ENCODE results near the gene HDDC3.

Gene HDDC3, protein sequence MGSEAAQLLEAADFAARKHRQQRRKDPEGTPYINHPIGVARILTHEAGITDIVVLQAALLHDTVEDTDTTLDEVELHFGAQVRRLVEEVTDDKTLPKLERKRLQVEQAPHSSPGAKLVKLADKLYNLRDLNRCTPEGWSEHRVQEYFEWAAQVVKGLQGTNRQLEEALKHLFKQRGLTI

DNA sequence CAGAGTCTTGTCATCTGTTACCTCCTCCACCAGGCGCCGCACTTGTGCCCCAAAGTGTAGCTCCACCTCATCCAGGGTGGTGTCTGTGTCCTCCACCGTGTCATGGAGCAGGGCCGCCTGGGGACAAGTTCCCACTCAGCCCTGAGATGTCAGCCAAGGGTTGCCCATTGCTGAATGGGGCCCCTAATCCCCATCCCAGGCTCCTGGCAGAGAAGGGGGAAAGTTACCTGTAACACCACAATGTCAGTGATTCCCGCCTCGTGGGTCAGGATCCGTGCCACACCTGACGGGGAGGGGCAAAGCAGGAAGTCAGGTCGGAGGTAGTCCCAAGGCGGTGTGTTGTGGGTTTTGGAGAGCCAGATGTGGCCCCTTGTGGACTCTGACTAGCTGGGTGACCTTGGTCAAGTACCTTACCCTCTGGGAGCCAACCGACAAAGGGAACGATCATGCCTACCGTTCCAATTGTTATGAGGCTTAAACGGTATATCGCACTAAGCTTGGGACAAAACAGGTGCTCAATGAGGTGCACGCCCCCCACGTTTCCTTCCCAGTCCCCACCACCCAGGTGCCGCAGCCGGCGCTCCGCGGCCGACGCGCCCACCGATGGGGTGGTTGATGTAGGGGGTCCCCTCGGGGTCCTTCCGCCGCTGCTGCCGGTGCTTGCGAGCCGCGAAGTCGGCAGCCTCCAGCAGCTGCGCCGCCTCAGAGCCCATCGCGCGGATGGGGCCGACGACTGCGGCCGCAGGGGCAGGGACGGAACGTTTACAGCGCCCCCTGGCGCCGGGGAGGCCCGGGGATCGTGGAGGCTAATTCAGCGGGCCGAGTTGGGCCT is at the start of gene HDDC3:
HDDC3 (minus strand) TSS at position 722 of the 832 bp plus-strand sequence; CDS start at position 713, 9 bp downstream.
- peak; percentile 97 for DNase-seq (ENCODE audit: low spot score)

DNA sequence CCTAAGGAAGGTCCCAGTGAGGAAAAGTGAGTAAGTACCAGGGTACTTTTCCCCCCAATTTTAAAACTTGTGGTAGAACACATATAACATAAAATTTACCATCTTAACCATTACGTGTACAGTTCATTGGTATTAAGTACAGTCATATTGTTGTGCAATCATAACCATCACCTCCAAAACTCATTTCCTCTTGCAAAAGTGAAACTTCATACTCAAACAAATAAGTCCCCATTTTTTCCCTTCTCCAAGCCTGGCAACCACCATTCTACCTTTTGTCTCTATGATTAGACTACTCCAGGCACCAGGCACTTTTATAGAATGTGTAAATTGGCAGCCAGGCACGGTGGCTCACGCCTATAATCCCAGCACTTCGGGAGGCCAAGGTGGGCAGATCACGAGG is 49.8 kb upstream of the HDDC3 start:
- DNase-seq (ENCODE audit: low spot score), result no peak

DNA sequence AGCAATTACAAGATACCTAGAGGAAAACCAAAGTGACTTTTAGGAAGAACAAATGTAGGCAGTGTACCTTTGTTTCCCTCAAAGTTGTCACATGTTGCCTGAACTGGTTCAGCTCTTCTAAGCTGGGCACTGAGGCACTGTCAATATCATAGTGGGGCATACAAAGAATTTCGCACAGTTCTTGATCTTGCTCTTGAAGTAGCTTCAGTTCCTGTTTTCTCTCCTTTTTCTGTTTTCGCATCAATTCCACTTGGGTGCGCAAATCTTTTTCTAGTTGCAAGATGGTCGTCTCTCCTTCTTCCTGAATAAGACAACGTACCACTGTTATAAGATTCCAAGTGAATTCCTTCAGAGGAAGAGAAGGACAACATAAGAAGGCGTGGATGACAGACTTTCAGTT is 49.3 kb upstream of the HDDC3 start:
- DNase-seq (ENCODE audit: low spot score), result no peak

DNA sequence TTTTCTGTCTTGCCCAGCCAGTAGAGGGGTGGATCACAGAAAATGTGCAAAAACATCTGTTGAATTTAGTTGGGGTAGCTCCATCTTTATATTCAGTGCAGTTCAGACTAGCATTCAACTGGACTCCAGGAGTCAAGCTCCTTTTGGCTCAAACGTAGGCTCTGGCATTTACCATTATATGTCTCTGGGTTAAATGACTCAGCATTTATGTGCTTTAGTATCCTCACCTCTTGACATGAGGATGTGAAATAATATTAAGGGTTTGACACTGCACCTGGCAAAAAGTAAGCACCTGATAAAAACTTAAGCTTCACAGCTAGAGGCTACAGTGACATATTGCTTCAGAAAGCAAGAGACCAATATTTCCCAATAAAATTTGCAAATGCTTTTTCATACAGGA is 47.2 kb upstream of the HDDC3 start:
- DNase-seq (ENCODE audit: low spot score), result no peak

DNA sequence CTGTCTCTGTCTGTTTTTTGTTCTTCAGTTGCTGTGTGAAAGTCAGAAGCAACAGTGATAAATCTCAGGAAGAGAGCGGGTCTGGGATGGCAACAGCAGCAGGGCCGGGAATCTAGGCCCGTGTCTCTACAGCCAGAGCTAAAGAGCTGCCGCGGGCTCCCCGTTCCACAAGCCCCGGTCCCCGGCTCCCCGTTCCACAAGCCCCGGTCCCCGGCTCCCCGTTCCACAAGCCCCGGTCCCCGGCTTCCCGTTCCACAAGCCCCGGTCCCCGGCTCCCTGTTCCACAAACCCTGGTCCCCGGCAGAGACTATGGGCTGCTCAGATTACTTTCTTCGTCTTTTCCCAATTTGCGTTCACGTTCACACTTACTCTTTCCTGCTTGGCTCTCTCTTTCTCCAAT is 41.9 kb upstream of the HDDC3 start:
- no peak for DNase-seq (ENCODE audit: low spot score)

DNA sequence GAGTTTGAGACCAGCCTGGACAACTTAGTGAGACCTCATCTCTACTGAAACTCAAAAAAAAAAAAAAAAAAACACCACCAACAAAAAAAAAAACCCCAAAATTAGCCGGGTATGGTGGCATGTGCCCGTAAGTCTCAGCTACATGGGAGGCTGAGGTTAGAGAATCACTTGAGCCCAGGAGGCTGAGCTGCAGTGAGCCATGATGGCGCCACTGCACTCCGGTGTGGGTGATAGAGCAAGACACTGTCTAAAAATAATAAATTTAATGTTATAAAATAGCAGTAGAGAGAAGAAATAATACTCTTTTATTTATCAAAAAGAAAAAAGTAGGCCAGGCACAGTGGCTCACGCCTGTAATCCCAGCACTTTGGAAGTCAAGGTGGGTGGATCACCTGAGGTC is 39.8 kb upstream of the HDDC3 start:
- no peak for DNase-seq (ENCODE audit: low spot score)

DNA sequence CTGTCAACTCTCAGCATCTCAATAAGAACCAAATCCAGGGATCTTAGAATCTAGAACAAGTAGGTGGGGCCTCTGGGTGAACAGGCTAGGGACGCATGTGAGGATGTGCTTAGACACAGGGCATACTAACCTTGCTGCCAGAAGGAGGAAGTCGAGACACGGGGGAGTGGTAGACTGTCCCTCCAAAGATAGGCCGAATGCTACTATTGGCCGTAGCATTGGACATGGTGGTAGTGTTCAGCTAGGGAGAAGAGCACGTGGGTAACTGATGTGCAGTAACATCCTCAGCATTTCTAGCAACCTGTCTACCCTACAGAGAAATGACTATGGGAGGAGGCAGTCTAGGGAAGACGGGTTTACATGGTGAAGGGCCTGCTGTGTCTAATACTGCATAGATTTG is 37.9 kb upstream of the HDDC3 start:
- DNase-seq (ENCODE audit: low spot score), result no peak

DNA sequence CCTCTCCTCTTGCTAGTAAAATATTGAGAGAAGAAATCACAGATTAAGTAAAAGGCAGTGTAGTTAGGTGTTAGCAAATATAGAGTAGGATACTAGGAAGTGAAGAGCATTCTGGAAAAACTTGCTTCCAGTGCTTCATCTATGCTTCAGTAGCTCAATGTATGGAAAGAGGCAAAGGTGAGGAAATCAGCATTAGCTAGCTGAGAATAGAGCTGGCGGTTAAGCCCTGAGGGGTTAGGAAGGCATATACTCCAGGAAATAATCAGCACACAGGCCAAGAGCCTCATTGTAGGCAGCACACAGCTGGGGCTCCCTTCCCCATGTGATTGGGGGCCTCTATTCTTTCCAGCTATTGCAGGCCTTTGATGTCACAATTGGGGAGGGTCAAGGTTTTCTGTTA is 36.1 kb upstream of the HDDC3 start:
- DNase-seq (ENCODE audit: low spot score), result no peak

DNA sequence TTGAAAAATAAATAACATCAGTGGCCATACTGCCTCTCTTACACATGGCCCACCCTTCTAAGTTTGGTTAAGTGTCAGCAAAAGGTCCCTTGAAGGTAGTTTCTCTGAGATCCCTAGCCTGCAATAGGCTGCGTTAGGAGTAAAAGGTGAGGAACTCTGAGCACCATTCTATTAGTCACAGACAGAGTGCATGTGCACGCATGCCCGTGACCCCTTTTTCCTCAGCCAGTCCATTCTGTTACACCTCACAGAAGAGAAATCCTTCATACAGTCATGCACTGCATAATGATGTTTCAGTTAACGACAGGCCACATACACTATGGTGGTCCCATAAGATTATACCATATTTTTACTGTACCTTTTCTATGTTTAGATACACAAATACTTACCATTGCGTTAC is 34.9 kb upstream of the HDDC3 start:
- DNase-seq (ENCODE audit: low spot score), result no peak

DNA sequence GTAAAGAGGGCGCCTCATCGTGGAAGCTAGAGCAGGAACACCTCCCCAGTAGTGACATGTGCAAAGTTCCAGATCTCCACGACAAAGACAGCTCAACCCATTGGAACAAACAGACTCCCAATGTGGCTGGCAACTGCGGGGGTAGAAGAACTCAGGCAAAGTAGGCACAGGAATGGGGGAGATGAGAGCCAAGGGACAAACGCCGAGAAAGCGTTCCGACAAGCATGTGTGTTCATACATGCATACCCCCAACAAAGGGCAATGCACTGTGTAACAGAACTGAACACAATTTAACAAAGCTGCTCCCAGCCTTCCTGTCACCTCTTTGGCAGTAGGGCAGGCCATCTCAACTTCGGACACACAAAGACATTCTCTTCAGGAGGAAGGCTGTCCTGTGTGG is 33.9 kb upstream of the HDDC3 start:
- DNase-seq (ENCODE audit: low spot score), result no peak

DNA sequence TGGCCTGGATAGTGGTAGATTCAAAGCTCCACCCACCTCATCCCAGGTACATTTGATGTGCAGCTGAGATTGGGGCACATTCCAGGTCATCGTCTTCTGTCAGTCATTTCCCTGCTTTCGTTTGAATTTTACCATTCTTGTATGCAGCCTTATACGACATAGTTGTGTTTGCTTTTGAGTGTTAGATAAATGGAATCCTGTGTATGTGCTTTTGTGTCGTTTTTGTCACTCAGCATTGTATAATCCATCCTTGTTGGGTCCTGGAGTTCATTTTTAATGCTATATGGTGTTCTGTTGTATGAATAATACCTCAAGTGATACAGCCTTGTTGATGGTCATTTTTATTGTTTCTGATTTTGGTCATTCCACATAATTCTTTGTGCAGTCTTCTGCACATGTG is 29.7 kb upstream of the HDDC3 start:
- DNase-seq (ENCODE audit: low spot score), result no peak

DNA sequence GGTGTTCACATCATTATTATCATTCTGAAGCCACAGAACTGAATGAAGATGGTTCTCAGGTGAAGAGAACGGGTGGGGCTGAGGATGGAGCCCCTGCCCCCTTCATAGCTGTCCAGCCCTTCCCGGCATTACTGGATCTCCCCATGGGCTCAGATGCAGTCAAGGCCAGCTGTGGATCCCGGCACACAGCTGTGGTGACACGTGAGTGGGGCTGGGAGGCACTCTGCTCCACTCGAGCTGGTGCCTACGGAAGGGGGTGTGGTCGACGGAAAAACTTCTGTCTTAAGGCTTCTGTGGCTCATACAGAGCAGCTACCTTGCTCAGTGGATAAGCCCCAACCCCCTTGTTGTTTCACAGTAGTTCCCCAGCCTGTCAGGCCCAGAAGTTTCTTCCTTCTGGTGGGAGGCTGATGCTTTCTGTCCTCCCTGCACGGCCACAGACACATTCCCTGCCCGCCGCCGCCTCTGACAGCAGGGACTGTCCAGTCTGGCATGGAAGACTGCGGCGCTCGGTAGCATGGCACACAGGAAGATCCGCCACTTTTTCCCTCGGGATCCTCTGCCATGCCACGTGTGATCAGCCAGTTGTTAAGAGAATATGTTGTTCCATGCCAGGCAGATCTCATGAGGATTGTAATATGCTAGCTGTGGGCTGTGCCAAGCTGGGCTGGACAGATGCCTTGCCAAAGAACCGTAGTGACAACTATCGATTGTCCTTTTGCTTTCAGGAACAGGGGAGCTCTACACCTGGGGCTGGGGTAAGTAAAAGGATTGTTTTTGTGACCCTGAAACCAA is 28.1 kb upstream of the HDDC3 start:
- DNase-seq (ENCODE audit: low spot score), result no peak

DNA sequence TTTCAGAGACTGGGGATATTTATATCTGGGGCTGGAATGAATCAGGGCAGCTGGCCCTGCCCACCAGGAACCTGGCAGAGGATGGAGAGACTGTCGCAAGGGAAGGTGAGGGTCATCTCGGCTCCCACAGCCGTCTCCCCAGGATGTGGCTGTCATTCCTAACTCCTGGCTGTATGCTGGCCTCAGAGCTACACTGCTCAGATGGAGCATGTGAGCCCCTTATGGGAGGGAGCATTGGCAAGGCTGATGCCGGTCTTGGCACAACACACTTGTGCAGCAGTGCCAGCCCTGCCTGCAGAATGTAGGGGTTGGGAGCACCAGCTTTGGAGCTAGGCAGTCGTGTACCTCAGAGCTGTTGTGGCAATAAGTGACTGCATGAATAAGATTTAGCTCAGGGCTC is 27.5 kb upstream of the HDDC3 start:
- peak; percentile 33 for DNase-seq (ENCODE audit: low spot score)

DNA sequence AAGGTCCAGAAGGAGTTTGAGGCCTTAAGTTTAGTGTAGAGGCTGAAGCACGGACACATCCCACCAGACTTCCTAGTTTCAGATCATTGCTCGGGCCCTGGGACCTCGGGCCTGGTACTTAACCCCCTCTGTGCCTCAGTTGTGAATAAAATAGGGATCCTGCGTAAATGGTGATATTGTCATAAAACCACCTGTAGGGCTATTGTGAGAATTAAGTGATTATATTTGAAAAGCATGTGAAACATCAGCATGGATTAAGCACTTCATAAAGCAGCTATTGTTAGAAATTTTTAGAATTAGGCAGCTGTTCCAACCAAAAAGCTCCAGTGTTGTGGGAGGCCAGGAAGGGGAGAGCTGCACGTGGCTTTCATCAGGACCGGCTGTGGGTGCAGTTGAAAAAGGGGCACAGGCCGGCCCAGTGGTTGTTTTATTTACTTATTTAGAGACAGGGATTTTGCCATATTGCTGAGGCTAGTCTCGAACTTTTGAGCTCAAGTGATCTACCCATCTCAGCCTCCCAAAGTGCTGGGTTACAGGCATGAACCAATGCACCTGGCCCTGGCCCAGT is 26.8 kb upstream of the HDDC3 start:
- DNase-seq (ENCODE audit: low spot score), result no peak

DNA sequence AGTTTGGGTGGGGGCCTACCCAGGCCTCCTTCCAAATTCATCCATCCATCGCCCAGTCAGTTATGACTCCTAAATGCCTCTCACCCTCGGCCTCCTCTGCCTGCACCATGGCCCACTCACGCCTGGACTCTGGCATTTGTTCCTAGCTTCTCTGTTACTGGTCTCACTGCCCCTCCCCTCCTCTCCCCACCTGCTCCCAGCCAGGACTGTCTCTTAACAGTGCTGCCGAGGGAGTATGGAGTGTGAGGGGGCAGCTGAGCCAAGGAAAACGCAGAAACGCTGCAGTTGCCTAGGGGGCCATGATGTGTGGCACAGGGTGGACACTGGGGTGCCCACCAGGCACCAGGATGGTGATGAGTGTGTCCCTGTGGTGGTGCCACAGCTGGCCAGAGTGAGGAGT is 25.4 kb upstream of the HDDC3 start:
- DNase-seq (ENCODE audit: low spot score), result no peak

DNA sequence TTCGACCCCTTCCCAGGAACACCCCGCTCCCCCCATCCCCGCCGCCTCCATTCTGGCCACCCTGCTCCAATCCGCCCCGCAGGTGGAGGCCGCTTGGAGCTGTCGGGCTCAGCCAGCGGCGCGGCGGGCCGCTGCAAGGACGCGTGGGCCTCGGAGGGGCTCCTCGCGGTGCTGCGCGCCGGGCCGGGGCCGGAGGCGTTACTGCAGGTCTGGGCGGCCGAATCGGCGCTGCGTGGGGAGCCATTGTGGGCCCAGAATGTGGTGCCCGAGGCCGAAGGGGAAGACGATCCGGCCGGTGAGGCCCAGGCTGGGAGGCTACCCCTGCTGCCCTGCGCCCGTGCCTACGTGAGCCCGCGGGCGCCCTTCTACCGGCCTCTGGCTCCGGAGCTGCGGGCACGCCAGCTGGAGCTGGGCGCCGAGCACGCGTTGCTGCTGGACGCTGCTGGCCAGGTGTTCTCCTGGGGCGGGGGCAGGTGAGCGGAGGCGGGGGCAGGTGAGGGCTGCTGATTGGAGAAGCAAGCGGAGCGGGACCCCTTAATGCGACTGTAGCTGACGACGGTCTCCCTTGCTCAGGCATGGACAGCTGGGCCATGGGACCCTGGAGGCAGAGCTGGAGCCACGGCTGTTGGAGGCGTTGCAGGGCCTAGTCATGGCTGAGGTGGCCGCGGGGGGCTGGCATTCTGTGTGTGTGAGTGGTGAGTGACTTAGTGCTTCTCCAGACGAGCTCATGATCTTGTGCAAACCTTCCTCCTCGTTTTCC is 24.9 kb upstream of the HDDC3 start:
- peak; percentile 68 for DNase-seq (ENCODE audit: low spot score)

DNA sequence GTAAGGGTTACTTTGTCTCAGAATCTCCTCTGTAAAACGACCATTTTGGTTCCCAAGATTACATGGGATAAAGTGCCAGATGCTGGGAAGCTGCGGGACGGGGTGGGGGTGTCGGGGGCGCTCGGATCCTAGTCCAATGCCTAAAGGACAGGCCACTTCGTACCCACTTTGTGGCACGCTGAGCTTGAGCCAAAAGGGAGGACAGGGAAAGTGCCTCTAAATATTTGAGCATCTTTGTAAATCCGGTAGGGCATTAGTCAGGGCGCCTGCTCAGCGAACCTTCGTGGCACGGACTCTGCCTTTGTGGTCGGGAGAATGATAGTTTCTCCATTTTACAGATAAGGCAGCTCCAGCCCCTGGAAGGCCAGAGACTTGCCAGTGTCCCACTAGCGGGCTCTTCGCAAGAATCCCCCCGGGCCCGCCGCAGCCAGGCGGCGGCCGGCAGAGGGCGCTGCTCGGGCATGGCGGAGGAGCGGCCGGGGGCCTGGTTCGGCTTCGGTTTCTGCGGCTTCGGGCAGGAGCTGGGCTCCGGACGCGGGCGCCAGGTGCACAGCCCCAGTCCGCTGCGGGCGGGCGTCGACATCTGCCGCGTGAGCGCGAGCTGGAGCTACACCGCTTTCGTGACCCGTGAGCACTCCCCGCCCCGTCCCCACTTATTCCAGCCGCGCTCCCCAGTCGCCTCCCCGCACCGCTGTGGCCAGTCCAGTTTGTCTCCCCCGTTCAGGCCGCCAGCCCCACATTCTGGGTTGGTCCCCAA is 24.1 kb upstream of the HDDC3 start:
- DNase-seq (ENCODE audit: low spot score), result peak; percentile 95

DNA sequence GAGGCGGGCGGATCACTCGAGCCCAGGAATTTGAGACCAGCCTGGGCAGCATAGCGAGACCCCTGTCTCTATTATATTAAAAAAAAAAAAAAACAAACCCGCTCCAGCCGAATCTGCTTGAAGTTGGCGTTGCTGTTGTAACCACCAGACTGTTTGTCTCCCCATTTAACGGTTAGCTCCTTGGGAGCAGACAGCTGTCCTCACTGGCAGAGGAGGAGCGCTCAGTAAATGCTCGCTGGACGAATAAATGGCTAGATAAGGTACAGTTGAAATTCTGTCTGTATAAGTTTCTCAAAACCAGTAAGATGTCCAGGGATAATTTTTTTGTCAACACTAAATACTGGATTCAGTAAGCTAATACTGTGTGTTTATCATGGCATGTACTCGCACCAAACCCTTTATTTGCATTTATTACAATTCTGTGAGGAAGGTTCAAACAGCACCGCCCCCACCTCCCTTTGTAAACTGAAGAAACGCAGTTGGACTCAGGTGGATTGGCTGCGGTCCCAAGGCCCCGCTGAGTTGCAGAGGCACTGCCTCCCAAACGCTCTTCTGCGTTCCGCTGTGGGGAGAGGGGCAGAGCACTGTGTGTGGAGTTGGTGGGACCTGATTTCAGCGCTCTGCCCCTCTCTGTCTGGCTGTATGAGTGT is 23.4 kb upstream of the HDDC3 start:
- DNase-seq (ENCODE audit: low spot score), result no peak

DNA sequence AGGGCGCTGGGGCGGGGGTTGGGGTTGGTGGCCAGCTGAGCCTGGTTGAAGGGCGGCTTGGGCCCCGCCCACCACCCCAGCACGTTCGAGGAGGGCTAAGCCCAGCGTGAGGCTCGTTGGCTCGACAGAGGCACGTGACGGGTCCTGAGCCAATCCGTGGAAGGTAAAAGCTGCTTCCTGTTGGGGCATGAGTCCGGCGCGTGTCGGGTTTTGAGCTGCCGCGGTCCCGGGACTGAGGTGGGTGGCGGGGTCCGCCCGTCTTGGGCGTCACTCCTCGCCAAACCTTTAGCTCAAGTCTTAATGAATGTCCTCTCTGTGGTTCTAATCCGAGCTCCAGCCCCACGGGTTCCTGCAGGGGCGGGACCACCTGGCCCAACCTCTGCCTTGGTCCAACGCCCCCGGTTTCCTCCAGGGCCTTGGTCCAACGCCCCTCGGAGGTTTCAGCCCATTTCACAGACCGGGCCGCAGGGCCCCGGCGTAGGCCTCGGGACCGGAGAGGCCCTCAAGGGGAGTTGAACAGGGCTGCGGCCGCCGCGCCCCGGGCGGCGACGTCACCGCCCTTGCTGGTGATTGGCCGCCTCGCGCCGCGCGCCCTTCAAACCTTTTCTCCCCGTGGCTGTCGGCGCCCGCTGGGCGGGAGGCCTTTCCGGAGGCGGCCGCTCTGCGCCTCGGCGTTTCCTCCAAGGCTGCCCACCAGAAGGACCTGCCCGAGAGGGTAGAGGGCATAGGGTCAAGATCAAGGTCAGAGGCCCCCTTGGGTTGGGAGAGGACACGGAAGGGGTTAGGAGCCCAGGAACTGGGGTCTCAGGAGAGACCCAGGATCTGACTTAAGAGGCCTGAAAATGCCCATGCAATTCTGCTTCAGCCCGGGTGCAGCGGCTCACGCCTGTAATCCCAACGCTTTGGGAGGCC is 22.6 kb upstream of the HDDC3 start, which contains the start of gene RCCD1:
RCCD1 (plus strand) TSS at position 173 of the 912 bp plus-strand sequence. CDS start 1,851 bp downstream, outside the sequence.
- DNase-seq (ENCODE audit: low spot score), result peak; percentile 98
